ENCODE data around the gene LAD1.

Gene LAD1, protein sequence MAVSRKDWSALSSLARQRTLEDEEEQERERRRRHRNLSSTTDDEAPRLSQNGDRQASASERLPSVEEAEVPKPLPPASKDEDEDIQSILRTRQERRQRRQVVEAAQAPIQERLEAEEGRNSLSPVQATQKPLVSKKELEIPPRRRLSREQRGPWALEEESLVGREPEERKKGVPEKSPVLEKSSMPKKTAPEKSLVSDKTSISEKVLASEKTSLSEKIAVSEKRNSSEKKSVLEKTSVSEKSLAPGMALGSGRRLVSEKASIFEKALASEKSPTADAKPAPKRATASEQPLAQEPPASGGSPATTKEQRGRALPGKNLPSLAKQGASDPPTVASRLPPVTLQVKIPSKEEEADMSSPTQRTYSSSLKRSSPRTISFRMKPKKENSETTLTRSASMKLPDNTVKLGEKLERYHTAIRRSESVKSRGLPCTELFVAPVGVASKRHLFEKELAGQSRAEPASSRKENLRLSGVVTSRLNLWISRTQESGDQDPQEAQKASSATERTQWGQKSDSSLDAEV

GRCh38 chr1:201399018-201399351 lies at the start of gene LAD1:
TSS of gene LAD1 (minus strand) at chr1:201399324. CDS start at chr1:201399306, 18 bp downstream.
- TF ChIP-seq POLR2A (IDR thresholded peaks at IDR 0.05; ENCODE audit: low read length) (no peak), GATA1 (IDR thresholded peaks at IDR 0.05; ENCODE audit: low read depth, low read length) (no peak)
- DNase-seq = no peak

- DNase-seq = peak; percentile 48 to 62
- no peak for TF ChIP-seq POLR2A (IDR thresholded peaks at IDR 0.05; ENCODE audit: low read length)
These were observed 49.1 kb upstream of the LAD1 start for GRCh38 chr1:201447903-201448871.

DNA sequence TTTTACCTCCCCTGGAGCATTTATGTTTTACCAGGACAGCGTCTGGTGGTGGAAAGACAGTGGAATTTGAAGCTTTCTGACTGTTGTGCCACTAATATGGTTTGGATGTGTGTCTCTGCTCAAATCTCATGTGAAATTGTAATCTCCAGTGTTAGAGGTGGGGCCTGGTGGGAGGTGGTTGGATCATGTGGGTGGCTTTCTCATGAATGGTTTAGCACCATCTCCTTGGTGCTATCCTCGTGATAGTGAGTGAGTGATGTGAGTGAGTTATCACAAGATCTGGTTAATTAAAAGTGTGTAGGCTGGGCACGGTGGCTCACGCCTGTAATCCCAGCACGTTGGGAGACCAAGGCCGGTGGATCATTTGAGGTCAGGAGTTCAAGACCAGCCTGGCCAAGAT lies 46.2 kb upstream of the LAD1 start:
- TF ChIP-seq GATA1 (IDR thresholded peaks at IDR 0.05; ENCODE audit: low read depth, low read length) (no peak), POLR2A (IDR thresholded peaks at IDR 0.05; ENCODE audit: low read length) (no peak)
- no peak for DNase-seq

- DNase-seq = no peak
- TF ChIP-seq POLR2A (IDR thresholded peaks at IDR 0.05; ENCODE audit: low read length) = no peak
- no peak for TF ChIP-seq GATA1 (IDR thresholded peaks at IDR 0.05; ENCODE audit: low read depth, low read length)
These were observed 45.7 kb upstream of the LAD1 start for GRCh38 chr1:201444792-201445191.

DNA sequence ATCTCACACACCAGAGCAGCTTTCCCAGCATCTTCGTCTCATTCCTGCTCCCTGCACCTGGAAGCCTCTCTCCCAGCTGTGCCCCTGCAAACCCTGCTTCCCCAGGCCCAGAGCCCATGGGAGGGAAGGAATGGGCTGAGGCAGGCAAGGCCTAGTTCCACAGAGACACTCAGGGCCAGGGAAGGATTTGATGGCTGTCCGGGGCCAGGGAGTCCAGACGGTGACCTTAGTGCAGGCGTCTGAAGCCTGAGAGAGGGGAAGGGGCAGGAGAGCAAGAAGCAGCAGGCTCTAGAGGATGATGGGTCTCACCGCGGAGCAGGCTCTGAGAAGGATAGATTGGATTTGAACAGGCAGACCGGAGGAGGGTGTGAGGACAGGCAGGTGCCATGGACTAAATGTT lies 44.6 kb upstream of the LAD1 start:
- DNase-seq = no peak
- TF ChIP-seq POLR2A (IDR thresholded peaks at IDR 0.05; ENCODE audit: low read length) (no peak), GATA1 (IDR thresholded peaks at IDR 0.05; ENCODE audit: low read depth, low read length) (no peak)

- TF ChIP-seq POLR2A (IDR thresholded peaks at IDR 0.05; ENCODE audit: low read length) (no peak), GATA1 (IDR thresholded peaks at IDR 0.05; ENCODE audit: low read depth, low read length) (no peak)
- DNase-seq = no peak
These were observed 37.8 kb upstream of the LAD1 start for GRCh38 chr1:201436969-201437368.

- no peak for DNase-seq
- no peak for TF ChIP-seq GATA1 (IDR thresholded peaks at IDR 0.05; ENCODE audit: low read depth, low read length)
- TF ChIP-seq POLR2A (IDR thresholded peaks at IDR 0.05; ENCODE audit: low read length) = no peak
These were observed 37.3 kb upstream of the LAD1 start for GRCh38 chr1:201436393-201436792.

GRCh38 chr1:201434266-201434665 lies 35.1 kb upstream of the LAD1 start:
- TF ChIP-seq POLR2A (IDR thresholded peaks at IDR 0.05; ENCODE audit: low read length) (no peak), GATA1 (IDR thresholded peaks at IDR 0.05; ENCODE audit: low read depth, low read length) (no peak)
- no peak for DNase-seq

GRCh38 chr1:201433609-201434008 lies 34.5 kb upstream of the LAD1 start:
- DNase-seq = no peak

GRCh38 chr1:201430776-201431175 lies 31.7 kb upstream of the LAD1 start:
- DNase-seq = no peak

More at GRCh38 chr1:201433609-201434008, 34.5 kb upstream of the LAD1 start:
- no peak for TF ChIP-seq POLR2A (IDR thresholded peaks at IDR 0.05; ENCODE audit: low read length)
- no peak for TF ChIP-seq GATA1 (IDR thresholded peaks at IDR 0.05; ENCODE audit: low read depth, low read length)

GRCh38 chr1:201429736-201430501 lies 30.8 kb upstream of the LAD1 start:
- no peak for DNase-seq
- TF ChIP-seq POLR2A (IDR thresholded peaks at IDR 0.05; ENCODE audit: low read length) = no peak
- TF ChIP-seq GATA1 (IDR thresholded peaks at IDR 0.05; ENCODE audit: low read depth, low read length) = no peak

More at GRCh38 chr1:201430776-201431175, 31.7 kb upstream of the LAD1 start:
- no peak for TF ChIP-seq GATA1 (IDR thresholded peaks at IDR 0.05; ENCODE audit: low read depth, low read length)
- no peak for TF ChIP-seq POLR2A (IDR thresholded peaks at IDR 0.05; ENCODE audit: low read length)

- TF ChIP-seq GATA1 (IDR thresholded peaks at IDR 0.05; ENCODE audit: low read depth, low read length) = no peak
- no peak for DNase-seq
These were observed 28.8 kb upstream of the LAD1 start for GRCh38 chr1:201427963-201428362.

GRCh38 chr1:201426479-201427310 lies 27.6 kb upstream of the LAD1 start:
- DNase-seq = no peak
- TF ChIP-seq POLR2A (IDR thresholded peaks at IDR 0.05; ENCODE audit: low read length) (no peak), GATA1 (IDR thresholded peaks at IDR 0.05; ENCODE audit: low read depth, low read length) (no peak)
